Esophagus squamous epithelium (tissue), 5 donors: ENCODE measurements around the gene PAIP1. TPM values are rescaled to one million over a fixed set of nuclear protein-coding genes. Genes with fewer than 3 reads are reported as not detected.
"Not testable (repeated sequence)": the region's sequence is repeated elsewhere in the genome, so short reads cannot be mapped to it uniquely, and the experiment has no call there.

ENCODE experiments used
- DNase-seq: peaks from one replicate; lab custom pipeline; 2025; lab: John Stamatoyannopoulos, UW
- H3K27ac ChIP-seq, 4 donors: fragments of 200-600 bp; sonication (generic); one replicate each; pipeline ENCODE4 v1.5.1; 2016 to 2019; ENCODE audit warnings: mild to moderate bottlenecking in 1 of 4
- H3K27me3 ChIP-seq, 4 donors: fragments of 200-600 bp; sonication (generic); 1 replicate in 3 of 4; 2 replicates in 1 of 4; pipeline versions ENCODE4 v1.5.1 to v1.6.0; 2017 to 2021; ENCODE audit warnings: antibody characterized with exemption in 1 of 4
- H3K36me3 ChIP-seq, 3 donors: fragments of 200-600 bp; sonication (generic); one replicate each; pipeline ENCODE4 v1.5.1; 2016 to 2019
- H3K4me1 ChIP-seq, 3 donors: fragments of 200-600 bp; sonication (generic); one replicate each; pipeline ENCODE4 v1.5.1; 2017 to 2019
- H3K4me3 ChIP-seq, 4 donors: fragments of 200-600 bp; sonication (generic); 1 replicate in 3 of 4; 2 replicates in 1 of 4; pipeline ENCODE4 v1.5.1; 2016 to 2019; ENCODE audit warnings: mild to moderate bottlenecking in 2 of 4, moderate library complexity in 1 of 4
- H3K9me3 ChIP-seq, 3 donors: fragments of 200-600 bp; sonication (generic); one replicate each; pipeline ENCODE4 v1.5.1; 2016 to 2019
- CTCF ChIP-seq, 6 experiments: fragments of 450-650 bp in 4 of 6; fragments of 200-600 bp in 2 of 6; sonication (generic) in 2 of 6; IDR thresholded peaks; one replicate each; pipeline ENCODE4 v1.5.1; 2016 to 2019; ENCODE audit warnings: antibody characterized with exemption in 6 of 6, mild to moderate bottlenecking in 4 of 6, moderate library complexity in 4 of 6
- POLR2A ChIP-seq, 4 donors: fragments of 450-650 bp; IDR thresholded peaks; one replicate each; pipeline ENCODE4 v1.6.1; 2017; ENCODE audit warnings: antibody characterized with exemption in 4 of 4, mild to moderate bottlenecking in 4 of 4, moderate library complexity in 3 of 4
- WGBS, 2 donors: methylation state at CpG; one replicate each; pipeline ENCODE4 v1.1.5; 2018; 5-methylcytosine and 5-hydroxymethylcytosine counted together
- intact Hi-C: fragments of 100-400 bp; cut with DNase I; formaldehyde crosslinking; loops from one replicate; pipeline ENCODE4 v1.15.0; 2022
- total RNA-seq, 4 donors: library from RNA; depleted of rRNA; stranded (reverse); fragments of >200 nt; gene quantifications; one replicate each; pipeline ENCODE4 v1.1.0, GENCODE V29; 2016
- donor health status: DM: yes; HTN: yes; CAD: no.

Gene PAIP1
- total RNA-seq, 4 donors from 2014 or later: 27.7 to 61.4 (median 51.3) TPM

DNA sequence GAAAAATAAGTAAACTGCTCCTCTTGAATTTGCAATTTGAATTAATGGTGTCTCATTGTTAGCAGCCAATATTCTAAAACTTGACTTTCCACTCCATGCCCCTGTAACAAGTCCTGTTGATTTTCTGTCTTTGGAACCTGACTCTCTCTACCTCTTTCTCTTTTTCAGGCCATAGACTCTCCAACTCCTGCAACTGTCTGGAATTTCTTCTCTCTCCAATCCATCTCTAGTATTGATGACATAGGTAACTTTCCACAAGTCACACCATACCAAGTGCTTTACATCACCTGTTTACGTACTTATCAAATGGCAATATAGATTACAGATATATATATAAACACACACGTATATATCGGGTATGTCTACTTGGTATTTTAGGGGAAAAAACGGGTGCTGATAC is 42.9 kb downstream of the PAIP1 start:
- intact Hi-C loops: no loop called here
- DNase-seq: no peak
- no peak for TF ChIP-seq CTCF (IDR thresholded peaks at IDR 0.05)
- WGBS, 2 donors: 7 to 17% methylated on average over 4 of the region's 4 CpGs
- Histone ChIP-seq H3K4me3 (peak overlapping the region; percentile 30 to 75 (median 70)), H3K27me3 (no peaks in the 10 kb centered on the region), H3K36me3 (no peaks in the 10 kb centered on the region), H3K4me1 (peaks cover 0 to 32% (median 12%) of the 10 kb centered on the region in 3 donors), H3K27ac (peak overlapping the region in 2 of 4 donors; percentile 92 to 94), H3K9me3 (no peaks in the 10 kb centered on the region)

DNA sequence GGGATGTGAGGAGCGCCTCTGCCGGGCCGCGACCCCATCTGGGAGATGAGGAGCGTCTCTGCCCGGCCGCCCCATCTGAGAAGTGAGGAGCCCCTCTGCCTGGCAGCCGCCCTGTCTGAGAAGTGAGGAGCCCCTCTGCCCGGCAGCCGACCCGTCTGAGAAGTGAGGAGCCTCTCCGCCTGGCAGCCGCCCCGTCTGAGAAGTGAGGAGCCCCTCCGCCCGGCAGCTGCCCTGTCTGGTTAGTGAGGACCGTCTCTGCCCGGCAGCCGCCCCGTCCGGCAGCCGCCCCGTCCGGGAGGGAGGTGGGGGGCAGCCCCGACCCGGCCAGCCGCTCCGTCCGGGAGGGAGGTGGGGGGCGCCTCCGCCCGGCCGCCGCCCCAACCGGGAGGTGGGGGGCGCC is 45.8 kb downstream of the PAIP1 start:
- peaks cover 0 to 24% (median 12%) of the 10 kb centered on the region in 3 donors for H3K4me1 ChIP-seq
- DNase-seq, H3K27ac ChIP-seq, H3K9me3 ChIP-seq, H3K4me3 ChIP-seq, intact Hi-C loops, H3K36me3 ChIP-seq, H3K27me3 ChIP-seq: not testable (repeated sequence)
- WGBS, 2 donors: no CpG with 5 or more reads among the region's 36 CpGs

- 85 to 94% methylated on average over 2 of the region's 2 CpGs for WGBS, 2 donors
- no peak for DNase-seq
- H3K36me3 ChIP-seq: peaks cover 0 to 7% (median 0%) of the 10 kb centered on the region in 3 donors
- intact Hi-C loops: no loop called here
- H3K27ac ChIP-seq: no peak overlapping the region
- H3K4me1 ChIP-seq: no peaks in the 10 kb centered on the region
- TF ChIP-seq POLR2A (IDR thresholded peaks at IDR 0.05): no peak
- no peak for TF ChIP-seq CTCF (IDR thresholded peaks at IDR 0.05)
- no peak overlapping the region for H3K4me3 ChIP-seq
- no peaks in the 10 kb centered on the region for H3K9me3 ChIP-seq
- no peaks in the 10 kb centered on the region for H3K27me3 ChIP-seq
Observed at GRCh38 chr5:43498581-43498980, 58.3 kb downstream of the PAIP1 start.

GRCh38 chr5:43497311-43498104 is 59.4 kb downstream of the PAIP1 start:
- TF ChIP-seq CTCF (IDR thresholded peaks at IDR 0.05) (no peak), POLR2A (IDR thresholded peaks at IDR 0.05) (no peak)
- DNase-seq: no peak
- Histone ChIP-seq H3K27me3 (no peaks in the 10 kb centered on the region), H3K36me3 (peaks cover 0 to under 1% (median 0%) of the 10 kb centered on the region in 3 donors), H3K4me3 (no peak overlapping the region), H3K4me1 (no peaks in the 10 kb centered on the region), H3K27ac (no peak overlapping the region), H3K9me3 (no peaks in the 10 kb centered on the region)
- 83% methylated on average over 5 of the region's 5 CpGs for WGBS, 2 donors
- intact Hi-C loops: no loop called here

DNA sequence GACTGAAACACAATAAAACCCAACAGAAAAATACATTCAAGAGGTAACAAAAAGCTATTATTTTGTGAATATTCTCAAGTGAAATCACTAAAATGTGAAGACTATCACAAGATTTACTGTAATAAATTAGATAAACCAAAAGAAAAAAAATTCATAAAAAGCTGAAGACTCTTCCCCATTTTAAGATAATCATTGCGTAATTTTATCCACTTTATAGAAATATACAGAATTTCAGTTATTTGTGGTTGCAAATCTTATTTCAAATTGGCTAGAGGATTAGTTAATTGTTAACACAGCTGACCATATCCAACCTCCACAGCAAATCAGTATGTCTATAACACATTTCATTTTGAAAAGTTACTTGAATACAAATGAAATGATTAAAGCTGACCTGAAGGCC is 65.6 kb downstream of the PAIP1 start:
- DNase-seq: no peak
- 87 to 95% methylated on average over 1 of the region's 1 CpG for WGBS, 2 donors
- Histone ChIP-seq H3K4me3 (no peak overlapping the region), H3K4me1 (no peaks in the 10 kb centered on the region), H3K9me3 (no peaks in the 10 kb centered on the region), H3K27me3 (no peaks in the 10 kb centered on the region), H3K27ac (no peak overlapping the region), H3K36me3 (peaks cover 0 to 16% (median 0%) of the 10 kb centered on the region in 3 donors)
- intact Hi-C loops: no loop called here
- TF ChIP-seq CTCF (IDR thresholded peaks at IDR 0.05): no peak
- no peak for TF ChIP-seq POLR2A (IDR thresholded peaks at IDR 0.05)
